Uterus (tissue), 2 donors: ENCODE results near the gene SSH2.

Source experiments
- CTCF ChIP-seq, 4 experiments: fragments of 200-600 bp in 2 of 4; fragments of 450-650 bp in 2 of 4; sonication (generic) in 2 of 4; IDR thresholded peaks; one replicate each; pipeline ENCODE4 v1.5.1; 2016 to 2019; ENCODE audit warnings: antibody characterized with exemption in 4 of 4, mild to moderate bottlenecking in 2 of 4, moderate library complexity in 1 of 4
- POLR2A ChIP-seq, 2 donors: fragments of 450-650 bp; IDR thresholded peaks; one replicate each; pipeline ENCODE4 v1.6.1; 2016; ENCODE audit warnings: antibody characterized with exemption in 2 of 2, mild to moderate bottlenecking in 1 of 2, moderate library complexity in 1 of 2

- no peak for TF ChIP-seq CTCF (IDR thresholded peaks at IDR 0.05)
- TF ChIP-seq POLR2A (IDR thresholded peaks at IDR 0.05), result no peak
Observed at GRCh38 chr17:29611351-29612093, 318.5 kb downstream of the SSH2 start.
